MV-4-11 (cell line): ENCODE data around the gene BEGAIN.

Experiments used
- DNase-seq: peaks from one replicate; lab custom pipeline; 2025; lab: John Stamatoyannopoulos, UW

The BEGAIN gene

DNA sequence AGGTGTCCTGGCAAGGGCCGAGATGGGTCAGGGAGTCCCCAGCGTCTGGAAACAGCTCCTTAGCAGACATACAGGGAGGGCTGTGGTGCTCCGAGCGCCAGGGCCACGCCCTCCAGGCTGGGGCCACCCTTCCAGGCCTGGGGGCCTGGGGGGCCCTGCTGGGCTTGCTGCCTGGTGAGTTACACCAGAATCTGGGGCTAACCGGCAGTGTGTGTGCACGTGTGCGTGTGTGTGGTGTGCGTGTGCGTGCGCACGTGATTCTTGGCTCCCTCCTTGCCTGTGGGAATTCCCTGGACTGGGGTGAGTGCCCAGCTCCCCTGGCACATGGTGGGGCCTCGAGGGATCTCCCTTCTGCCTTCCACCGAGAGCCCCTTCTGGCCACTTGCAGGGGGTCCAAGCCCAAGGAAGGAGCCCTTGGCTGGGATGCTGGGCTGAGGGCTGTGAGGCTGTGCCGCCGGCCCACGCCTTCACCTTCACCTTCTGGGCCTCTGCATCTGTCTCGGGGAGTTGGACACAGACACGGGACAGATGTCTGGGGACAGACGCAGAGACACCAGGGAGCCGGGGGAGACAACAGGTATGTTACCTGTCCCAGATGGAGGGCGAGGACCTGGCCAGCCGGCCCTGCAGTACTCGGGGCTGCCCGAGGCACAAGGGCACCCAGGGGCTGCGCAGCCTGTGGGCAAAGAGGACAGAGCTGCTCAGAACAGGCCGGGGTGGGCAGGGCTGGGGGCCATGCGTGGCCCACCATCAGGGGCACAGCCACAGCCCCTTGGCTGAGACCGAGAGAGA is 37.2 kb downstream of the BEGAIN start:
- DNase-seq: no peak

DNA sequence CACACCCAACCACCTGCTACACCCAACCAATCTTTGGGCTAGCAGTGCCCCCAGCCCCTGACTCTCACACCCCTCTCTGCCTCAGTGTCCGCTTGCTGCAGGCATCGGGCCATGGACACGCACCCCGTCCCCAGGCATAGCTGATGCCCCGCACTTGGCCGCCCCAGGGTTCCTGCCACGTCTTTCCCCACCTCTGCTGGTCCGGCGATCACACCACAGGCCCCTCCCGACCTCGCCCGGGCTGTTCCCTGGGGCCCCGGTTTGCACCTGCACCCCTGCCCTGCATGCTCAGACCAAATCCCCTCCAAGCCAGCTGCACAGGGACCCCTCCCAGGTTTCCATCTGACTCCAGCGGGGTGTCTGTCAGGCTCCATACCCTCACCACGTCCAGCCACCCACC is 38.3 kb downstream of the BEGAIN start:
- DNase-seq: no peak

DNA sequence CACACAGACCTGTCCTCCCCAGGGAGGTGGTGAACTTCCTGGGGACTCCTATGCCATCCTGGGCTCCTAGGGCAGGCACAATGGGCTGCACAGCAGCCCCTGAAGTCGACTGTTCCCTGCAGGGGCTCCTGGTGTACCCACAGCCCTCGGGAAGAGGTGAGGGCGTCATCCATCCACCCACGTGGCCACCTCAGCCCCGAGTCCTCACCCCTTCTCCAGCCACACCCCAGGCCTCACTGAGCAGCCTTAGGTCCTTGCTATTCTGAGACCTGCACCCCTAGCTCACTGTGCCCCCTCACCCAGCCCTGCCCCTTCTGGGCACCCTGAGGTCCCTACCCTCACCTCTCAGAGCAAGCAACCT is 38.9 kb downstream of the BEGAIN start:
- DNase-seq: no peak

DNA sequence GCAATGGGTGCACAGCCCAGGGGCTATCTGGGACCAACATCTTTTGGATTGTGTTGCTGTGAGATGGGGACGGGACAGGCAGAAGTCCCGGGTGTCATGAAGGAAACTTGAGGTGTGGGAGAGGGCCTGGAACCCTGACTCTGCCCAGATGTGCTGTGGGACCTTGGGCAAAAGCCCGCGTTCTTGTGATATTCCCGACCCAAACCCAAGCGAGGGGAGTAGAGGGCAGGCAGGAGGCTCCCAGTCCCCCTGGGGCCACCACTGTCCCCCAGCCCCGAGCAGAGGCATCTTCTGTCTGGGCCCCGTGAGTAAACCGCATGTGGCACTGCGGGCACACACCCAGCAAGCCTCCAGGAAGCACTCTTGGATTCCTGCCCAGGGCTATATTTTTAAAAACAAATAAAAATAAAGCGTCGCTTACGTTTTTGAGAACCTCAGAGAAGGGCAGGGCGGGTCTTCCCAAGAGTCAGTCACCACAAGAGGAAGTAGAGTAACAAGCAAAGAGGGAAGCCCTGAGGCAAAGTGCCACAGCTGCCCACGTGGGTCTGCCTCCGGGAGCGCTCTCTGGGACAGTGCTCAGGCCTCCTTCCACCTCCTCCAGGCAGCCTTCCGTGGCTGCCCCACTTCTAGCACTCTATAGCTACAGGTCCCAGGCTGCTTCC is 39.5 kb downstream of the BEGAIN start:
- DNase-seq: peak; percentile 97

DNA sequence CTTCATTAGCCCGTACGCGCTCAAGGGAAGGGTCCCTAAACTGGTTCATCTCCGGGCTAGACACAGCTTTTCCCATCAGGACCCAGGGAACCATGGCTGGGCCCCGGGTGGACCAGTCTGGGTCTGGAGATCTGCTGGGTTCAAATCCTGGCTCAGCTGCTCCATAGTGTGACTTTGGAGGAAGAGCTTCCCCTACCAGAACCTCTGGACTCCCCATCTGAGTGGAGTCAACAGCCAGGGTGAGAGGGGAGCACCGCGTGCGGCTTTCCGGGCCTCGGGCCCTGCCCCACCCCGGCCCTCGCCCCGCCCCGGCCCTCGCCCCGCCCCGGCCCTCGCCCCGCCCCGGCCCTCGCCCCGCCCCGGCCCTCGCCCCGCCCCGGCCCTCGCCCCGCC is 41.2 kb downstream of the BEGAIN start:
- peak; percentile 40 for DNase-seq

DNA sequence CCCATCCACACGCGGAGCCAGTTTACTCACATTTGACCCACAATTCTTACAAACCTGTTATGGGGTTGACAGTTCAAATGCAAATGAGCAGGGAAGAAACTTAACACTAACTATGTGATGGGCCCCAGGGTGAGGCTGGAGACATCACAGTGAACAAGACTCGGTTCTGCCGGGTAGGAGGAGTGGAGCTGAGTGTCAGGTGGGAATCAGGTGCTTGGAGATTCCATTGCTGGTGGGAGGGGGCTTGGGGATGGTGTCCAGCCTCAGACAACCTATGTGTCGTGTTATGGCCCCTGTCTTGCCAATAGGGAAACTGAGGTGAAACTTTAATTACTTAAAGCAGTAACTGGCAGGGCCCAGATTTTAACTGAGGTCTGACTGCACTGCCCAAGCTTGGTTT is 41.9 kb downstream of the BEGAIN start:
- DNase-seq: no peak

DNA sequence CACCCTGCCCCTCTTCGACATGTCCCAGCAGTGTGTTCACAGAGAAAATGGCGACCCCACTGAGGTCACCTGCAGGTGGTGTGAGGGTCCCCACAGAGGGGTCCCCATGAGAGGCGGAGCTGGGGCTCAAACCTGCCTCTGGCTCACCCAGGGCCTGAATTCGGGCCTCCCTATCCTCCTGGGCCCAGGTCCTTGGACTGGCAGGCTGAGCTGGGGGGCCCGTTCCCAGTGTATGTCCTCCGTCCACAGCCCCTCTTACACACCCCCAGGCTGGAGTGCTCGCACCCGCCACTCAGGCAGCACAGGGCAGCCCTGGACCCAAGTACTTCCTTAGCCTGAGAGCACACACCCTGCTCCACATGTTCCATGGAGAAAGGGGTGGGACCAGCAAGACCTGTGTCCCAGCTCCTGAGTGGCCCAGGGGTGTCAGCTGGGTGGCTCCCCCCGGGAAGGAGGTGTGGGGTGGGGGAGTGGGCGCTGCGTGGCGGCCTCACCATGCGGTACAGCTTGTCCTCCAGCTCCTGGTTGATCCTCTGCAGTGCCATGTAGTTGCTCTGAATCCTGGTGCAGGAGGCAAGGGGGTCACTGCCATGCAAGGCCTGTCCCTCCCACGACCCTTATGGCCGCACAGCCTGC is 42.6 kb downstream of the BEGAIN start:
- no peak for DNase-seq

DNA sequence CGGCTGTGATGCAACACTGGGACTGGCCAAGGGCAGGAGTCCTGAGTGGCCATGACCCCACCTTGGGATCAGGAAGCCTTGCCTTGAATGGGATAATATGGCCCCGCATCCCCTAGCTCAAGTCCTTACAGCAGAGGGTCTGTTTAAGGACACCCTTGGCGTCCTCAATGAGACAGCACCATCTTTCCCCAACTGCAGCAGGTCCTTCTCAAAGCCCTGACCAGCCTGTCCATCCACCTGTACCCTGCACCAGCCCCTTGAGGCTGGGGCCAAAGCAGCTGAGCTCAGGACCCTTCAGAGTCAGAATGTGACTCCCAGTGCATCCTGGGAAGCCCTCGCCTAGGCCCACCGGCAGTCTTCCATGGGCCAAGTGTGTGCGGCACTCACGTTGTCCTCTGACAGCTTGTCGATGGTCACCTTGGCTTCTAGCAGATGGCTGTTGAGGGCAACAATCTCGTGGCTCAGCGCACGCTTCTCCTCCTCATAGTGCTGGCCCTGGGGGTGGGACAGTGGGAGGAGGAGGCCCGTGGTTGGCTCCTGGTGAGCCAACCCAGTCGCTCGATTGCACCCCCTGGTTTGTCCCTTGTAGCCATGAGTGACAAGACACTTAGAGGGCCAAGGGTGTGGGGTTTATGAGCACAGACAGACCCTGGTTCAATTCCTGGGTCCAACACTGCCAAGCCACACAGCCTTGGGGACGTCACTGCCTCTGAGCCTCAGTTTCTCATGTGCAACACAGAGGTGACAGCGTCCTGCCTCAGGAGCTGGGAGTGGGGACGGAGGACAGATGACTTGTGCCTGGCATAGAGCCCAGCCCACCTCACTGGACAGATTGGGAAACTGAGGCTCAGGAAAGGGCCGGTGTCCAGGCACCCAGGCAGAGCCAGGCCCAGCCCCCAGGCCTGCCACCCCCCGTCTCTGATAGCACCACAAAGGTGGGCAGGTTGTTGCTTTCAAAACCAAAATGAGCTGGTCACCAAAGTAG is 43.5 kb downstream of the BEGAIN start:
- DNase-seq: no peak

DNA sequence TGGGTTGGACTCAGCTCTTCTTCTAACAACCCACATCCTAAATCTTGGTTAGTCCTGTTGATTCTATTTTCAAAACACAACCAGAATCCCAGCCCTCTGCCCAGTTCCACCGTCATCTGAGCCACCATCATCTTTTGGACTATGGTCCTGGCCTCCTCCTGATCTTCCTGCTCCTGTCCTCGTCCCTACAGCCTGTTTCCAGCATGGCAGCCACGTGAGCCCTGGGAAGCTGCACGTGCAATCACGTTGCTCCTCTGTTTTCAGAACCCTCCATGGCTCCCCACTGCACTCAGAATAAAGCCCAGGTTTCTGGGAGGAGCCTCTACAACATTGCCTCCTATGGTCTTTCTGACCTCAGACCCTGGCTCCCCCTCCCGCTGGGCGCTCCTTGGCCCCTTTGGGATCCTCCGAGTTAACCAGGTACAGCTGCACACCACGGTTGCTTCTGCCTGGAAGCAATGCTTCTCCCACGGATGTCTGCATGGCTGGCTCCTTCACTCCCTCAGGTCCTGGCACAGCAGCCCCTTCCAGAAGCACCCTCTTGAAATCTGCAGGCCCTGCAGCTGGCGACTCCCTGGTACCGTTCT is 44.5 kb downstream of the BEGAIN start:
- no peak for DNase-seq

DNA sequence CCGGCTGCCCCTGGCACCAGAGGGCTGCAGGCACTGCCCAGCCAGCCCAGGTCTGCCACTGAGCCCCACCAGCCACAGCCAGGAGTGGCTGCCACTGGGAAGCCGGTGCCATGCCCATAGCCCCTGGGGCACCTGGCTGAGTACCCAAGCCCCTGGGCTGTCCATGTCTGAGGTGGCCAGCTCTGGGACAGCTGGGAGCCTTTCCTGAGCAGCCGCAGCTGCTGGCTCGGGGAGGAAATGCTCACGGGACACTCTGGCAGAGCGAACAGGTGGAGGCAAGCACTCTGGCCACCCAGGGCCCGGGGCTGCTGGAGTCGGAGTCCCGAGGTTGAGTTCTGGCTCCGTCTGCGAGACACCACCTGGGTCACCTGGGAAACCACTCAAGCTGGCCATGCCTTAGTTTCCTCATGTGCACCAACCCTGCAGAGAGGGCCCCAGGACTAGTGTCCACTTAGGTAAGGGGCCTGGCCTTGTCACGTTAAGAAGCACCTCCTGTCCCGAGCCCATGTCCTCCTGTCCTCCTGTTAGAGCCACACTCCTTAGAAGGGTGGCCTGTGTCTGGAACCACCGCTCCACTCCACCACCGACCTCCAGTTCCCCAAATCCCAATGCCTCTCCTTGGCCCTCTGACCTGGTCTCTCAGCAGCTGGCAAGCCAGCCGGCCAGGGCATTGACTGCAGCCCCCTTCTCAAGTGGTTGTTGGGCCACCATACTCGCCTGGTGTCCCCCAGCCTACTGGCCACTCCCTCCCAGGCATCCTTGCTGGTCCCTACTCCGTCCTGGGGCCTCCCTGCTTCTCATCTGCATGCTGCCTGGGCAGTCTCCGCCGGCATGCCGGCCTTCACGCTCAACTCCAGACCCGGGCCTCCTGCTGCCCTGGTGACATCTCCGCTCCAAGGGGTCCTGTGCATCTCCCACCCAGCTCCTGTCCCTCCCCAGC is 45.3 kb downstream of the BEGAIN start:
- no peak for DNase-seq

DNA sequence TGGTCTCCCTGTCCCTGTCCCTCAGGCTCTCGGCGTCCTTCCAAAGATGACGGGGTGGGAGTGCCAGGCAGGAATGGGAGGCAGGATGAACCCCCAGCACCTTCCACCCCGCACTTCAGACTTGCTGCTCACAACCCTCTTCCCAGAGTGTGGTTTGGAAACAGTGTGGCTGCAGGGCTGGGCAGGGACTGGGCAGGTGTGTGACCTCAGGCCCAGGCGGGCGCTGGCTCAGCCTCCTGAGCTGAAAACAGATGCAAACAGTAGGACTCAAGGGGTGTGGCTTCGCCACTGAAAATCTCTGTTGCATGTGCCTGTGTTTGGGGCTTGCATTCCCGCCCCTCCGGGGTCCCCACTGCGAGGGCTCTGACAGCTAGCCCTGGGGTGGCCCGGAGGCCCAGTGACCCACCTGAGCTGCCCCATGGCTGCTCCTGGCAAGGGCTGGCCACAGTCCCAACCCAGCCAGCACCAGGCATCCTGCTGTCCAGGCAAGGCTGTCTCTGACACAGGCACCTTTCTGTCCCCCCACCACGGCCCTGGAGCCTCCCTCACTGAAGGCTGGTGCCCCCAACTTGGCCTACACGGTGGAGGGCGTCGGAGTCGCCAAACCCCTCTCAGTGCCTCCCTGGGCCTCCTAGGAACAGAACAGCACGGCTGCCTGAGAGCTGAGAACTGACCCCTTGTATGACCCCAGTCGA is 46.1 kb downstream of the BEGAIN start:
- DNase-seq: no peak

DNA sequence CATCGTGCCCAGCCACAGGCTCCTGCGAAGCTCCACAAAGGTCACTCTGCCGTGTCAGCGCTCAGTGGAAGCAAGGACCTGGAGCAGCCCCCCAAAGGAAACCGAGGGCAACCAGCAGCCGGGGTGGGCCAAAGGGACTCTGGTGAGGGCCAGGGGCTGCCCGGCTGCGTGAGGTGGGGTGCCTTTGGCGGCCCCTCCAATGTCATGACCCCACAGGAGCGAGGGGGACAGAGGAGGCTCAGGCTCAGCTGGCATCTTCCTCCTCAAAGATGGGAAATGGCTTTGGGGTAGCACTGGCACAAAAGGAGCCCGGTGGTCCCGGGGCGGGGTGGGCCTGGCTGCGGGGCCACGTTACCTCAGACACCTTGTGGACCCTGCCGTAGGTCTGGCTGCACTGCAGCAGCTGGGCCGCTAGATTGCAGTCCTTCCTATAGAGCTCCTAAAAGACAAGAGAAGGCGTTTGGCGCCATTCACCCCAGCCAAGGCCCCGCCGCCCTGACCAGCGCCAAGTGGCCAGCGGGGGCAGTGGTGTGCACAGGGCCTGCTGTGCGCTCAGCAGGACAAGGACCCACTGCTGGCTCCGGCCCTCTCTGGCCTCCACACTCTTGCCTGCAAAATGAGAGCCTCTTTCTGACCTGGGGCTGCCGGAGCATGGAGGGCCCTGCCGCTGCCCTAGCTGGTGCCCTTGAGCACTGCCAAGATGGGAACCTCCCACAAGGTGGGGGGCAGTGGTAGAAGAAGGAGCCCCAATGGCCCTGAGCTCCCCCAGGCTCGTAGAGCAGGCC is 46.9 kb downstream of the BEGAIN start:
- DNase-seq: peak; percentile 26

DNA sequence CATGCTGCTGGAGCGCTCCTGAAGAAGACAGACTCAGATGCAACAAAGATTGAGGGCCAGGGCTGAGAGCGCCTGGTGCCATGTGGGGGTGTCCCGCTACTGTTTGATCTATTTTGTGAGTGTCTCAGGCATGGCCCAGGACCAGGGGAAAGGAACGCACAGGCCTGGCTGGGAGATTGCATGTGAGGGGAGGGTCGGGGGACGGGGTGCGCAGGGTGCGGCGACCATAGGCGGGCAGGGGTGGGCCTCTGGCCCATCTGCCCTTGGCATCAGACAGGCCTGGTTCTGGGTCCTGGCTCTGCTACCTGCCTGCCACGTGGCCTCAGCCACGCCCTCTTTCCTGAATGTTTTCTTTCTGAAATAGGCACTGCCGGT is 47.5 kb downstream of the BEGAIN start:
- no peak for DNase-seq

DNA sequence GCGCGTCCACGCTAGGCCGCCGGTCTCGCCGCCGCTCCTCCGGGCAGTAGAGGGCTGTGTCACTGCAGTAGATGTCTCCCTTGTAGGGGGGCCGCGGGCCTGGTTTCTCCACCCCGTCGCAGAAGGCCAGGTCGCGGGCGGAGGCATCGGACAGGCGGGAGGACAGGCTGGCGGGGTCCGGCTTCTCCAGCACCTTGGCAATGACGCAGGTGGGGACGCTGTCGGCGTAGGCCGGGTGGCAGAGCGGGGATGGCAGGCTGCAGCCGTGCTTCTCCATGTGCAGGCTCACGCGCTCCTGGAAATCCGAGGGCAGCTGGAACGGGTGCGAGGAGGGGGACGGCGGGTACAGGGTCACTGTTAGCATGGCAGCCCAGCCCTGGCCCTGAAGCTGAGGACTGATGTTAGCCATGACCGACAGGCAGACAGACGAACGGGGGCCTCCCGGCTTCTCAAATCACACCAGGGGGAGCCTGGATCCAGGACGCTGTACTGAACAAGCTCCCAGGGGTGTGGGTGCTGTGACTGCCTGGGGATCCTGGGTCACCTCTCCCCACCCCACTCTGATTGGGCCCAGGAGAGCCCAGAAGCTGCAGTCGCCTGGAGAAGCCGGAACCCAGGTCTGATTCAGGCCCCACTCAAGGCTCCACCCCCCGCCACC is 48.1 kb downstream of the BEGAIN start:
- no peak for DNase-seq

DNA sequence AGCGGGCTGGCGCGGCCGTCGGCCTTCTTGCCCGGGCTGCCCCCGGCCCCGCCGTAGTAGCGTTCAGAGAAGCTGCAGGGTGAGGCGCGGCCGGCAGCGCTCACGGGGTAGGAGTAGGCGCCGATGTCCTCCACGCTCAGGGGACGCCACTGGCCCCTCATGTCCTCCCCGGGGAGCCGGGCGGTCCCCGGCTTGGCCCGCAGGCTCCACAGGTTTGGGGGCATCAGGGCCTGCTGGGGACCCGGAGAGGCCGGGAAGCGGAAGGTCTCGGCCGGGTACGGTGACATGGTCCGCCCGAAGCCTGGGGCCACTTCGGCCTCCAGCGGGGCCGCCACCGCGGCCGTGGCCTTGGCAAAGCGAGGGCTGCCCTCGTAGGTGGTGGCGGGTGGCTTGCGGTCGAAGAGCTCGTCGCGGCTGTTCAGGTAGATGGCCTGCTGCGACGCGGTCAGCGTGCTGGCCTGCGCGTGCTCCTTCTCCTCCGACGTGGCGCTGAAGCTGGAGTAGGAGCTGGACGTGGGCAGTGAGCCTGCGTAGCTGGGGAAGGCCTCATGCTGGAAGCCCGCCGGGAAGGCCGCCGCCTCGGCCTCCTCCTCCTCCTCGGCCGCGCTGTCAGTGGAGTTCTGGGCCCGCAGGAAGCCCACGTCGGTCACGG is 48.7 kb downstream of the BEGAIN start:
- DNase-seq: no peak

DNA sequence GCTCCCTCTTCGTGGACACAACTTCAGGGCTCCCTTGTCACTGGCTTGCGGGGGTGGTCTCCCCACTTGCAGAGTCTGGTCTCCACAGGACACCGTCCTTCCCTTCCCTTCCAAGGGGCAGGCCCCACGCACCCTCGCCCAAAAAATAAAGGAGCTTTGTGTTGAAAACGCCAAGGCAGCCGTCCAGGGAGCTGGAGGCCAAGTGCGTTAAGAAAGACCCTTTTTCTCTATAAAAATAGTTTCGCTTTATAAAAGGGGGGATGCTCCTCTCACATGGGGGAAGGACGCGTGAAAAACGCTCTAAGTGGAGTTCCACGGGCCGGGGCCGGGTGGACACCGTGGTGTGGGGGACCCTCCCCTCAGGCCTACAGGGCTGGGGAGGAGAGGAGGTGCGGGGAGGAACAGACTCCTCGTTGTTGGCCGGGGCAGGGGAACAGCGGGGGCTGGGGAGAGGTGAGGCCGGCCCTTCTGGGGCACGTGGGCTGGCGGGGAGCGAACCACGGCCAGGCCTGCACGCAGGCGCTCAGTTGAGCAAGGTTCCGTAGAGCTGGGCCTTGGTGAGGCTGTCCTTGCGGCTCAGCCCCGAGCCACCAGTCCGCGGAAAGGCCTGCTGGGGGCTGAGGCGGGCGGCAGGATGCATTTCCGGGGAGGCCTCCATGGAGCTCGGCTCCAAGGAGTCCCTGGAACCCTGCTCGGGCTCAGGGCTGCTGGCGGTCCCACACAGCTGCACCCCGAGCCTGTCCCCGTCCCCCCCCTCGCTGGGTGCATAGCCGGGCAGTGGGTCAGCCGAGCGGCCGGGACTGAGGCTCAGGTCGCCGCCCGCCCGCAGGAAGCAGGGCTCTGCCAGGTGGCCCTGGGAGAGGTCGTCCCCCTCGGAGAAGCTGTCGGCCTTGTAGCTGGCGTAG is 49.5 kb downstream of the BEGAIN start:
- no peak for DNase-seq
